GM12878 (cell line): ENCODE data around the gene CDR2L. TPM values are rescaled to one million over a fixed set of nuclear protein-coding genes. Genes with fewer than 3 reads are reported as not detected.

Experiments
- CHD4 ChIP-seq: fragments of 200-600 bp; sonication (generic); IDR thresholded peaks from 2 replicates; pipeline ENCODE4 v1.6.1; 2016; ENCODE audit warnings: mild to moderate bottlenecking
- DPF2 ChIP-seq: fragments of 450-650 bp; IDR thresholded peaks from 2 replicates; pipeline ENCODE4 v1.6.1; 2017; ENCODE audit warnings: mild to moderate bottlenecking
- HDAC2 ChIP-seq: fragments of 200-600 bp; sonication (generic); IDR thresholded peaks from 2 replicates; pipeline ENCODE4 v1.6.1; 2017
- IKZF1 ChIP-seq: fragments of 450-650 bp; conservative IDR thresholded peaks from 2 replicates; pipeline ENCODE4 v1.6.1; 2017; ENCODE audit warnings: antibody characterized with exemption, mild to moderate bottlenecking
- MEF2B ChIP-seq: fragments of 450-650 bp; IDR thresholded peaks from 2 replicates; pipeline ENCODE4 v1.6.1; 2018; ENCODE audit warnings: mild to moderate bottlenecking, moderate library complexity; ENCODE audit not compliant: partially characterized antibody, poor library complexity, severe bottlenecking
- RAD51 ChIP-seq: fragments of 450-650 bp; IDR thresholded peaks from 2 replicates; pipeline ENCODE4 v1.6.1; 2016; ENCODE audit warnings: moderate library complexity, mild to moderate bottlenecking, inconsistent platforms
- RCOR1 ChIP-seq: conservative IDR thresholded peaks from 2 replicates; pipeline ENCODE4 v1.6.1; 2012; ENCODE audit warnings: low read depth, low read length, improper control_type of control experiment
- RUNX3 ChIP-seq: IDR thresholded peaks from 2 replicates; pipeline ENCODE4 v1.6.1; 2012; ENCODE audit warnings: low read length, inconsistent platforms
- SMAD5 ChIP-seq: IDR thresholded peaks from 2 replicates; pipeline ENCODE4 v1.6.1; 2016; ENCODE audit warnings: antibody characterized with exemption, low read depth
- SMARCA5 ChIP-seq: fragments of 450-650 bp; IDR thresholded peaks from 2 replicates; pipeline ENCODE4 v1.6.1; 2017; ENCODE audit warnings: mild to moderate bottlenecking
- YBX1 ChIP-seq: fragments of 450-650 bp; IDR thresholded peaks from 2 replicates; pipeline ENCODE4 v1.6.1; 2016; ENCODE audit warnings: antibody characterized with exemption
- ZBTB33 ChIP-seq: fragments of 450-650 bp; IDR thresholded peaks from 2 replicates; pipeline ENCODE4 v1.6.1; 2017; ENCODE audit warnings: mild to moderate bottlenecking
- ZBTB40 ChIP-seq: fragments of 450-650 bp; IDR thresholded peaks from 2 replicates; pipeline ENCODE4 v1.6.1; 2016; ENCODE audit warnings: mild to moderate bottlenecking, moderate library complexity, borderline replicate concordance
- ZNF687 ChIP-seq: fragments of 450-650 bp; IDR thresholded peaks from 2 replicates; pipeline ENCODE4 v1.6.1; 2017; ENCODE audit warnings: mild to moderate bottlenecking, moderate library complexity
- polyA plus RNA-seq, 11 experiments: library from polyadenylated mRNA; depleted of rRNA in 4 of 11; unstranded in 6 of 11; stranded (reverse) in 5 of 11; fragments of >200 nt; fragmentation: Nextera tagmentation in 4 of 11; fragmentation: Illumina TruSeq in 1 of 11; extraction: Ambion mirVana in 4 of 11; extraction: Trizol in 1 of 11; gene quantifications; 1 replicate in 1 of 11; 2 replicates in 10 of 11; pipeline versions ENCODE4 v1.2.1 to v1.2.3, GENCODE V29; 2011 to 2016; ENCODE audit warnings: inconsistent platforms in 2 of 11, missing spikeins in 2 of 11, low read depth in 1 of 11
- total RNA-seq, 4 experiments: library from RNA; depleted of rRNA in 3 of 4; stranded (reverse); fragments of >200 nt in 3 of 4; fragmentation: Illumina TruSeq in 1 of 4; extraction: Trizol in 1 of 4; gene quantifications; 2 replicates each; pipeline versions ENCODE4 v1.2.1 to v1.2.3, GENCODE V29; 2013 to 2021
- TF ChIP-seq, protein P1 (sequence below): fragments of 450-650 bp; formaldehyde crosslinking; IDR thresholded peaks from 2 replicates; pipeline ENCODE4 v1.4.0; 2022; ENCODE audit warnings: mild to moderate bottlenecking, moderate library complexity
- TF ChIP-seq, protein P2 (sequence below): fragments of 450-650 bp; IDR thresholded peaks from 2 replicates; pipeline ENCODE4 v1.6.1; 2017; ENCODE audit warnings: borderline replicate concordance

CDR2L gene
- total and polyA plus RNA-seq, 10 of the 15 experiments (the other 5 are each of a cell fraction or from before 2014, with no cell fraction given), result 0.03 to 0.18 (median 0.04) TPM; not detected in 6

GRCh38 chr17:74981979-74982662 is 5.3 kb upstream of the CDR2L start (continued):
- TF ChIP-seq DPF2 (peak; percentile 59), IKZF1 (peak; percentile 68), CHD4 (no peak), ZNF687 (peak; percentile 18; the same call in 1 of the 2 replicates), ZBTB33 (no peak), RUNX3 (peak; percentile 32), ZBTB40 (peak; percentile 38; the same call in 1 of the 2 replicates), MEF2B (no peak), YBX1 (no peak), SMAD5 (no peak), HDAC2 (no peak), SMARCA5 (no peak), RCOR1 (no peak), RAD51 (no peak)
- TF ChIP-seq, protein P1, sequence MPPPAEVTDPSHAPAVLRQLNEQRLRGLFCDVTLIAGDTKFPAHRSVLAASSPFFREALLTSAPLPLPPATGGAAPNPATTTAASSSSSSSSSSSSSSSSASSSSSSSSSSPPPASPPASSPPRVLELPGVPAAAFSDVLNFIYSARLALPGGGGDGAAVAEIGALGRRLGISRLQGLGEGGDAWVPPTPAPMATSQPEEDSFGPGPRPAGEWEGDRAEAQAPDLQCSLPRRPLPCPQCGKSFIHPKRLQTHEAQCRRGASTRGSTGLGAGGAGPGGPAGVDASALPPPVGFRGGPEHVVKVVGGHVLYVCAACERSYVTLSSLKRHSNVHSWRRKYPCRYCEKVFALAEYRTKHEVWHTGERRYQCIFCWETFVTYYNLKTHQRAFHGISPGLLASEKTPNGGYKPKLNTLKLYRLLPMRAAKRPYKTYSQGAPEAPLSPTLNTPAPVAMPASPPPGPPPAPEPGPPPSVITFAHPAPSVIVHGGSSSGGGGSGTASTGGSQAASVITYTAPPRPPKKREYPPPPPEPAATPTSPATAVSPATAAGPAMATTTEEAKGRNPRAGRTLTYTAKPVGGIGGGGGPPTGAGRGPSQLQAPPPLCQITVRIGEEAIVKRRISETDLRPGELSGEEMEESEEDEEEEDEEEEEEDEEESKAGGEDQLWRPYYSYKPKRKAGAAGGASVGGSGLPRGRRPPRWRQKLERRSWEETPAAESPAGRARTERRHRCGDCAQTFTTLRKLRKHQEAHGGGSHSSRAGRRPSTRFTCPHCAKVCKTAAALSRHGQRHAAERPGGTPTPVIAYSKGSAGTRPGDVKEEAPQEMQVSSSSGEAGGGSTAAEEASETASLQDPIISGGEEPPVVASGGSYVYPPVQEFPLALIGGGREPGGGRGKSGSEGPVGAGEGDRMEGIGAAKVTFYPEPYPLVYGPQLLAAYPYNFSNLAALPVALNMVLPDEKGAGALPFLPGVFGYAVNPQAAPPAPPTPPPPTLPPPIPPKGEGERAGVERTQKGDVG (CRISPR knock-in tag), result no peak
- TF ChIP-seq, protein P2, sequence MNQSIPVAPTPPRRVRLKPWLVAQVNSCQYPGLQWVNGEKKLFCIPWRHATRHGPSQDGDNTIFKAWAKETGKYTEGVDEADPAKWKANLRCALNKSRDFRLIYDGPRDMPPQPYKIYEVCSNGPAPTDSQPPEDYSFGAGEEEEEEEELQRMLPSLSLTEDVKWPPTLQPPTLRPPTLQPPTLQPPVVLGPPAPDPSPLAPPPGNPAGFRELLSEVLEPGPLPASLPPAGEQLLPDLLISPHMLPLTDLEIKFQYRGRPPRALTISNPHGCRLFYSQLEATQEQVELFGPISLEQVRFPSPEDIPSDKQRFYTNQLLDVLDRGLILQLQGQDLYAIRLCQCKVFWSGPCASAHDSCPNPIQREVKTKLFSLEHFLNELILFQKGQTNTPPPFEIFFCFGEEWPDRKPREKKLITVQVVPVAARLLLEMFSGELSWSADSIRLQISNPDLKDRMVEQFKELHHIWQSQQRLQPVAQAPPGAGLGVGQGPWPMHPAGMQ, result no peak
